T-cell (primary cell): Measurements from ENCODE around the gene LAMTOR4. TPM values are rescaled to one million over a fixed set of nuclear protein-coding genes. Genes with fewer than 3 reads are reported as not detected.
"Not testable (repeated sequence)": the region's sequence is repeated elsewhere in the genome, so short reads cannot be mapped to it uniquely, and the experiment has no call there.

Source experiments
- ATAC-seq, 4 experiments: fragments of 200-7000 bp in 3 of 4; fragments of 150-1000 bp in 1 of 4; cut with Tn5 transposase; replicated peaks in 1 of 4; 1 replicate in 3 of 4; 2 replicates in 1 of 4; pipeline ENCODE4 v1.10.0; 2021; ENCODE audit warnings: moderate library complexity in 3 of 4, mild to moderate bottlenecking in 2 of 4, moderate number of reproducible peaks in 1 of 4
- CTCF ChIA-PET, 2 donors: fragments of 300-600 bp; sonication (Branson Sonifier 250); formaldehyde crosslinking; loops; one replicate each; lab custom pipeline; 2022; ENCODE audit warnings: antibody characterized with exemption in 2 of 2; lab: Charles Lee
- POLR2A ChIA-PET, 2 donors: fragments of 300-600 bp; sonication (Branson Sonifier 250); formaldehyde crosslinking; loops; one replicate each; lab custom pipeline; 2022; ENCODE audit warnings: antibody characterized with exemption in 2 of 2; lab: Charles Lee
- DNase-seq, 35 experiments: peaks; one replicate each; pipeline versions ENCODE4 v3.0.0 to v3.0.0-alpha.2; 2013 to 2023
- H3K27ac ChIP-seq: one replicate; pipeline ENCODE4 v1.5.1; 2013; ENCODE audit warnings: low read length
- H3K27me3 ChIP-seq, 2 experiments: replicated peaks in 1 of 2; 1 replicate in 1 of 2; 2 replicates in 1 of 2; pipeline versions ENCODE4 v1.6.1 to v1.7.0; 2013; ENCODE audit warnings: low read length in 1 of 2, mixed read lengths in 1 of 2; ENCODE audit not compliant: control insufficient read depth in 2 of 2, insufficient read depth in 2 of 2; ENCODE audit errors: extremely low read depth in 1 of 2
- H3K36me3 ChIP-seq, 2 donors: 1 replicate in 1 of 2; 2 replicates in 1 of 2; pipeline versions ENCODE4 v1.6.1 to v1.7.0; 2013; ENCODE audit warnings: low read length in 1 of 2; ENCODE audit not compliant: control insufficient read depth in 2 of 2, insufficient read depth in 1 of 2; ENCODE audit errors: extremely low read depth in 1 of 2
- H3K4me1 ChIP-seq, 2 experiments: 1 replicate in 1 of 2; 2 replicates in 1 of 2; pipeline versions ENCODE4 v1.6.1 to v1.7.0; 2013; ENCODE audit warnings: low read length in 2 of 2, mixed read lengths in 1 of 2; ENCODE audit not compliant: insufficient read depth in 2 of 2, control insufficient read depth in 1 of 2; ENCODE audit errors: extremely low read depth in 1 of 2
- H3K4me3 ChIP-seq, 2 donors: 1 replicate in 1 of 2; 2 replicates in 1 of 2; pipeline versions ENCODE4 v1.5.1 to v1.7.0; 2013; ENCODE audit warnings: mild to moderate bottlenecking in 2 of 2, low read length in 1 of 2, moderate library complexity in 1 of 2; ENCODE audit not compliant: control insufficient read depth in 1 of 2; ENCODE audit errors: extremely low read depth in 1 of 2
- H3K9me3 ChIP-seq: 2 replicates; pipeline ENCODE4 v1.7.0; 2013
- H3K27ac Mint-ChIP-seq, 2 donors: one replicate each; pipeline ENCODE4 v1.8.0; 2020 to 2021; ENCODE audit warnings: mild to moderate bottlenecking in 2 of 2, mixed read lengths in 2 of 2
- H3K27me3 Mint-ChIP-seq, 2 donors: one replicate each; pipeline ENCODE4 v1.8.0; 2021 to 2022; ENCODE audit warnings: mixed read lengths in 2 of 2
- H3K36me3 Mint-ChIP-seq: one replicate; pipeline ENCODE4 v1.8.0; 2021; ENCODE audit warnings: mixed read lengths
- H3K4me1 Mint-ChIP-seq, 3 donors: one replicate each; pipeline ENCODE4 v1.8.0; 2020 to 2022; ENCODE audit warnings: mixed read lengths in 3 of 3, mild to moderate bottlenecking in 1 of 3
- H3K4me3 Mint-ChIP-seq, 3 donors: one replicate each; pipeline ENCODE4 v1.8.0; 2020 to 2022; ENCODE audit warnings: mild to moderate bottlenecking in 3 of 3, mixed read lengths in 3 of 3, moderate library complexity in 3 of 3
- H3K9me3 Mint-ChIP-seq, 3 donors: one replicate each; pipeline ENCODE4 v1.8.0; 2020 to 2022; ENCODE audit warnings: mixed read lengths in 3 of 3
- WGBS: methylation state at CpG from one replicate; pipeline ENCODE4 v1.1.5; 2013; ENCODE audit warnings: missing lambda C conversion rate; ENCODE audit not compliant: insufficient coverage; 5-methylcytosine and 5-hydroxymethylcytosine counted together
- total RNA-seq, 35 experiments: library from RNA in 6 of 35; stranded (reverse) in 6 of 35; fragments of 120-200 nt in 1 of 35; gene quantifications; one replicate each; pipeline versions ENCODE4 v1.2.1 to v1.2.4 and lab custom pipeline; 2013 to 2026

LAMTOR4 gene
- total RNA-seq, 5 donors from 2014 or later (not counting 1 experiment from before 2014, with no cell fraction given): 140 to 216 (median 187) TPM

DNA sequence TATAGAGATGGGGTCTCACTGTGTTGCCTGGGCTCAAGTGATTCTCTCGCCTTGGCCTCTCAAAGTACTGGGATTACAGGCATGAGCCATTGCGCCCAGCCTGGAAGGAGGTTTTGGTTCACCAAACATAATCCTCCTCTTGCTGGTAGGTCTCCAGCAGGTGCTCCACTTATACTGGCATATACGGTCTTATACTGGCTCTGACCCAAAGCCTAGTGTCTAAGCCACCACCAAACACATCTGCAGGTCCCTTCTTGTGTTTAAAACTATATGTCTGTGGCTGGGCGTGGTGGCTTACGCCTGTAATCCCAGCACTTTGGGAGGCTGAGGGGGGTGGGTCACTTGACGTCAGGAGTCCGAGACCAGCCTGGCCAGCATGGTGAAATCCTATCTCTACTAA, 16.6 kb upstream of the LAMTOR4 start:
- POLR2A ChIA-PET: no interaction called here
- H3K4me1 Mint-ChIP-seq: peaks cover 16 to 25% (median 18%) of the 10 kb centered on the region in 3 donors
- H3K4me3 Mint-ChIP-seq: peak overlapping the region in 1 of 3 donors; percentile 45

DNA sequence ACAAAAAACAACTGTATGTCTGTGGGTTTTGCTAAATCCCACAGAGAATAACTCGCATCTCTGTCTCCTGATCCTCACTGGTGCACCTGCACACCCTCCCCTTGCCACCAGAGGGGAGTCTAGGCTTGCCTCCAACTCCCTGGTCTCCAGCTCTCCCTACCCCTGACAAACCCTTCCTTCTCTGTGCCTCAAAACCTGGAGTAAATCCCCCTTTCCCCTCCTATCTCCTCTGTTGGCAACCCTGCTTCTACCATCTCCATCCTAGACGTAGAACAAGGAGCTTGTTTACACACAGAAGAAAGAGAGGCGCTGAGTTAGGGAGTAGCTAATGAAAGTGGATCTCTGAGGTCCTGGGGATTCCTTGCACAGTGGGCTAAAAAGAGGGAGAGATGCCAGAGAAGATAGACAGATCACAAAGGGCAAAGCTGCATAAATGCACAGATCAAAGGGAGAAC, 16.0 kb upstream of the LAMTOR4 start:
- H3K4me3 ChIP-seq: no peak overlapping the region
- peak; percentile 70 to 76 (median 74) for ATAC-seq
- H3K27me3 Mint-ChIP-seq: no peaks in the 10 kb centered on the region
- H3K4me3 Mint-ChIP-seq: no peak overlapping the region
- H3K36me3 ChIP-seq: no peaks in the 10 kb centered on the region
- no peak overlapping the region for H3K27ac Mint-ChIP-seq
- peaks cover 9 to 29% of the 10 kb centered on the region in 2 experiments for H3K4me1 ChIP-seq
- CTCF ChIA-PET: interaction anchor here (0.6 to 2.3 kb wide), 19 partner anchors 9 to 275 kb away, joined by 3 to 27 read pairs (median 3); partner anchors contain the start of gene LAMTOR4 (in 1 of the 2)
- DNase-seq: peak; percentile 31 to 80 (median 55)
- H3K27me3 ChIP-seq: no peaks in the 10 kb centered on the region
- POLR2A ChIA-PET: no interaction called here
- peaks cover 17 to 26% (median 20%) of the 10 kb centered on the region in 3 donors for H3K4me1 Mint-ChIP-seq
- no peaks in the 10 kb centered on the region for H3K36me3 Mint-ChIP-seq
- H3K27ac ChIP-seq: no peak overlapping the region
- no peaks in the 10 kb centered on the region for H3K9me3 Mint-ChIP-seq
- WGBS: 43% methylated on average over 2 of the region's 3 CpGs
- no peaks in the 10 kb centered on the region for H3K9me3 ChIP-seq

More for the DNA sequence above, 16.6 kb upstream of the LAMTOR4 start:
- ATAC-seq (no peak), DNase-seq (no peak)
- Histone ChIP-seq H3K4me3 (no peak overlapping the region), H3K27me3 (no peaks in the 10 kb centered on the region), H3K4me1 (peaks cover 7 to 30% of the 10 kb centered on the region in 2 experiments), H3K9me3 (no peaks in the 10 kb centered on the region), H3K27ac (no peak overlapping the region), H3K36me3 (no peaks in the 10 kb centered on the region)
- Mint-ChIP-seq H3K27ac (no peak overlapping the region), H3K27me3 (no peaks in the 10 kb centered on the region), H3K36me3 (no peaks in the 10 kb centered on the region), H3K9me3 (no peaks in the 10 kb centered on the region)
- CTCF ChIA-PET: interaction anchor here (1.0 to 2.3 kb wide), 9 partner anchors 12 to 276 kb away, joined by 3 to 13 read pairs (median 4); partner anchors contain the start of gene LAMTOR4 (in 1 of the 2)
- no CpG with 5 or more reads among the region's 7 CpGs for WGBS

DNA sequence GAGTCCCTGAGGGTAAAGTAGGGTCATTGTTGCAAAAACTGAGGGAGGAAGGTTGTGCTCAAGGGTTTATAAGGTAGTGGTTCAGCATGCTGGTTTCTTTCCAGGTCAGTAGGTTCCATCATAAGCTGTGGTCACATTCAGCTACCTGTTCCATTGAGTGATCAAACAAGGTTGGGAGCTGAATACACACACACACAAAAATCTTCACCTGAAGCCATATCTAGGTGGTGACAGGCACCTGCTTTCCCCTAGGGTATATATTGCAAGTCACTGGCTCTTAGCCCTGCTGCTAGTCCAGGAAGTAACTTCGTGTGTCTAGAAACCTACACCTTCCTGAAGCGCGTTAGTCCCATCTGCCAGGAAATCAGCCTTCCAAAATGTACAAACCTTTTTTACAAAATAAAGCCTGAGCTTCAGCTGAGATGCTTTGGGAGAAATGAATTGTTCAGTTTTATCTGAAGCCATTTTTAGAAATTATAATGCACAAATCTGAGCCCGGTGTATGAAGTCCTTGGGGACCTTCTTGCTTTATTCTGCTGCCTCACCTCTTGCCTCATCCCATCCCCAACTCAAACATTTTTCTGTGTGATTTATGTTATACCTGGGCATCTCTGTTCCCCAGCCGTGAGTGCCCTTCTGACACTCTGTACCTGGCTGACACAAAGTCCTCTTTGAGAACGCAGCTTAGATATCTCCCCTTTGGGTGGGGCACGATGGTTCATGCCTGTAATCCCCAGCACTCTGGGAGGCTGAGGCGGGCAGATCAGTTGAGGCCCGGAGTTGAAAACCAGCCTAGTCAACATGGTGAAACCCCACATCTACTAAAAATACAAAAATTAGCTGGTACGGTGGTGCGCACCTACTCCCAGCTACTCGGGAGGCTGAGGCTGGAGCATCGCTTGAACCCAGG, 10.6 kb upstream of the LAMTOR4 start:
- WGBS: 90% methylated on average over 5 of the region's 13 CpGs
- POLR2A ChIA-PET: interaction anchor here (0.5 to 0.7 kb wide), 3 partner anchors 21 to 82 kb away, joined by 3 to 6 read pairs (median 5); partner anchors contain the start of gene TRAPPC14 (in 1 of the 2)
- no peak for DNase-seq
- H3K4me3 Mint-ChIP-seq: peak overlapping the region in 1 of 3 donors; percentile 17
- CTCF ChIA-PET: interaction anchor here (0.5 to 1.3 kb wide), 3 partner anchors 25 to 70 kb away, joined by 3 to 7 read pairs (median 4); no protein-coding TSS in a partner anchor
- peaks cover 10 to 12% (median 12%) of the 10 kb centered on the region in 3 donors for H3K4me1 Mint-ChIP-seq
- no peaks in the 10 kb centered on the region for H3K27me3 Mint-ChIP-seq
- no peaks in the 10 kb centered on the region for H3K9me3 Mint-ChIP-seq
- H3K27ac ChIP-seq: no peak overlapping the region
- H3K36me3 ChIP-seq: no peaks in the 10 kb centered on the region
- peak in 3 of 4 experiments; percentile 71 to 76 (median 75) for ATAC-seq
- H3K4me3 ChIP-seq: no peak overlapping the region
- H3K9me3 ChIP-seq: no peaks in the 10 kb centered on the region
- H3K27ac Mint-ChIP-seq: peak overlapping the region; percentile 69 to 70
- no peaks in the 10 kb centered on the region for H3K36me3 Mint-ChIP-seq
- H3K27me3 ChIP-seq: no peaks in the 10 kb centered on the region
- peaks cover 0 to 8% of the 10 kb centered on the region in 2 experiments for H3K4me1 ChIP-seq

DNA sequence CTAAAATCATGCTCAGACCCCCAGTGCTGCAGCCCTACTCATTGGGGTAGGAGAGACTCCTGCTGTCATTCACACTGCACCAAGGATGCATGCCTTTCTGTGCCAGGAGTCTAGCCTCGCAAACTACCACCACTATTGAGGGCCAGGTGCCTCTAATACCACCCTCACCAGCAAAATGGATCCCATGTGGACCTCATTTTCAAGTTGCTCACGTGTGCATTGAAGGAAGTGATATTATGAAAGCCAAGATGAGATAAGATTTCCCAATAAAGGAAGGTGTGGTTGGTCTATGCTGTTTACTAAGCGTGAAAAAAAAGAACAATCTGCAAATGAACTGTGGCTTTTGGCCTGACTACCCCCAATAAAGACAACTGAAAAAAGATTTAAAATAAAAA, 7.2 kb upstream of the LAMTOR4 start:
- Histone ChIP-seq H3K4me3 (no peak overlapping the region), H3K4me1 (peaks cover 0 to 8% of the 10 kb centered on the region in 2 experiments), H3K9me3 (no peaks in the 10 kb centered on the region), H3K27ac (no peak overlapping the region), H3K27me3 (no peaks in the 10 kb centered on the region), H3K36me3 (no peaks in the 10 kb centered on the region)
- ChIA-PET POLR2A (no interaction called here), CTCF (interaction anchor here in 1 of 2 donors (1.1 kb wide), 1 partner anchor 9 kb away, joined by 4 read pairs; no protein-coding TSS in a partner anchor)
- Mint-ChIP-seq H3K4me1 (peaks cover 10 to 12% (median 12%) of the 10 kb centered on the region in 3 donors), H3K9me3 (no peaks in the 10 kb centered on the region), H3K27ac (no peak overlapping the region), H3K4me3 (no peak overlapping the region), H3K27me3 (no peaks in the 10 kb centered on the region), H3K36me3 (no peaks in the 10 kb centered on the region)
- no peak for ATAC-seq
- DNase-seq: no peak
- no CpG with 5 or more reads among the region's 3 CpGs for WGBS

DNA sequence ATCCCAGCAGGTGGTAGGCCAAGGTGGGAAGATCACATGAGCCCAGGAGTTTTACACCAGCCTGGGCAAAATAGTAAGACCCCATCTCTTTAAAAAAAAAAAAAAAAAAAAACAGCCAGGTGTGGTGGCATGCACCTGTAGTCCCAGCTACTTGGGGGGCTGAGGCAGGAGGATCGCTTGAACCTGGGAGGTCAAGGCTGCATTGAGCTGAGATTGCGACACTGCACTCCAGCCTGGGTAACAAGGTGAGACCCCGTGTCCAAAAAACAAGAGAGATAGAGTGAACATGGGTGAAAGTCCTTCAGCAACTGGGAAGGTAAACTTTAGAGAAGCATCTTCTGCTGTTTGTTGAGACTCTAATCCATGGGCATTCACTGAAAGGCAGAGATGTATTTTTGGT, 6.3 kb upstream of the LAMTOR4 start:
- ATAC-seq (no peak), DNase-seq (no peak)
- Mint-ChIP-seq H3K4me3 (no peak overlapping the region), H3K27me3 (no peaks in the 10 kb centered on the region), H3K27ac (no peak overlapping the region), H3K9me3 (no peaks in the 10 kb centered on the region), H3K4me1 (peaks cover 10 to 12% (median 12%) of the 10 kb centered on the region in 3 donors), H3K36me3 (no peaks in the 10 kb centered on the region)
- H3K36me3 ChIP-seq: no peaks in the 10 kb centered on the region
- no peak overlapping the region for H3K27ac ChIP-seq
- ChIA-PET CTCF (interaction anchor here in 1 of 2 donors (1.1 kb wide), 1 partner anchor 10 kb away, joined by 4 read pairs; no protein-coding TSS in a partner anchor), POLR2A (interaction anchor here in 1 of 2 donors (0.6 kb wide), 2 partner anchors 25 to 638 kb away, joined by 3 read pairs; no protein-coding TSS in a partner anchor)
- 90% methylated on average over 2 of the region's 3 CpGs for WGBS
- peaks cover 0 to 8% of the 10 kb centered on the region in 2 experiments for H3K4me1 ChIP-seq
- no peak overlapping the region for H3K4me3 ChIP-seq
- no peaks in the 10 kb centered on the region for H3K9me3 ChIP-seq
- no peaks in the 10 kb centered on the region for H3K27me3 ChIP-seq

DNA sequence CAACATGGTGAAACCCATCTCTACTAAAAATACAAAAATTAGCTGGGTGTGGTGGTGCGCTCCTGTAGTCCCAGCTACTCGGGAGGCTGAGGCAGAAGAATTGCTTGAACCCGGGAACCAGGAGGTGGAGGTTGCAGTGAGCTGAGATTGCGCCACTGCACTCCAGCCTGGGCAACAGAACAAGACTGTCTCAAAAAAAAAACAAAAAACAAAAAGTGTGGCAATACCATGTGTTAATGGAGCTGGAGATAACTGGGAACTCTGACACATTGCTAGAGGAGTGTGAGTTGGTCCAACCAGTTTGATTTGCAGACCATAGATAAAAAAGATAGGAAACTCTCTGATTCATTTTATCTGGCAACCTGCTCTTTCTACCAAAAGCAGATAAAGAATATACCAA, 2.4 kb upstream of the LAMTOR4 start:
- not testable (repeated sequence) for H3K27ac Mint-ChIP-seq
- POLR2A ChIA-PET: interaction anchor here in 1 of 2 donors (0.5 to 0.7 kb wide), 2 partner anchors 32 to 65 kb away, joined by 5 to 7 read pairs; no protein-coding TSS in a partner anchor
- WGBS: no CpG with 5 or more reads among the region's 4 CpGs

More for the DNA sequence above, 2.4 kb upstream of the LAMTOR4 start:
- H3K4me1 Mint-ChIP-seq: peaks cover 23 to 28% (median 25%) of the 10 kb centered on the region in 3 donors
- ATAC-seq, H3K36me3 ChIP-seq, H3K4me3 ChIP-seq, H3K4me3 Mint-ChIP-seq, H3K9me3 ChIP-seq, H3K27me3 Mint-ChIP-seq, DNase-seq, H3K27ac ChIP-seq, H3K9me3 Mint-ChIP-seq, H3K27me3 ChIP-seq, H3K36me3 Mint-ChIP-seq: not testable (repeated sequence)
- peaks cover 9 to 22% of the 10 kb centered on the region in 2 experiments for H3K4me1 ChIP-seq
- CTCF ChIA-PET: interaction anchor here in 1 of 2 donors (0.6 to 1.2 kb wide), 2 partner anchors 13 to 32 kb away, joined by 3 to 9 read pairs; no protein-coding TSS in a partner anchor
